ENCODE data around the gene CAMK1D. TPM values are rescaled to one million over a fixed set of nuclear protein-coding genes. Genes with fewer than 3 reads are reported as not detected.

CAMK1D gene
- total RNA-seq, 1 donor from 2014 or later: 7.6 TPM

- Mint-ChIP-seq H3K9me3 (peaks cover 10% of the 10 kb centered on the region), H3K4me3 (no peak overlapping the region), H3K27me3 (ENCODE audit: low read depth) (peaks cover 7% of the 10 kb centered on the region), H3K36me3 (peaks cover 2% of the 10 kb centered on the region), H3K4me1 (no peaks in the 10 kb centered on the region), H3K27ac (no peak overlapping the region)
- TF ChIP-seq CTCF (IDR thresholded peaks at IDR 0.05; ENCODE audit: unreplicated experiment): no peak
- no peak for DNase-seq (ENCODE audit: low spot score in 2 of 2, unreplicated experiment in 2 of 2)
Measured at GRCh38 chr10:12550994-12551393, 201.6 kb downstream of the CAMK1D start.

- H3K4me1 Mint-ChIP-seq: no peaks in the 10 kb centered on the region
- TF ChIP-seq CTCF (IDR thresholded peaks at IDR 0.05; ENCODE audit: unreplicated experiment): no peak
- H3K27me3 Mint-ChIP-seq (ENCODE audit: low read depth): peaks cover 25% of the 10 kb centered on the region
- no peak for DNase-seq (ENCODE audit: low spot score in 2 of 2, unreplicated experiment in 2 of 2)
- no peak overlapping the region for H3K27ac Mint-ChIP-seq
- H3K9me3 Mint-ChIP-seq: no peaks in the 10 kb centered on the region
- no peaks in the 10 kb centered on the region for H3K36me3 Mint-ChIP-seq
- H3K4me3 Mint-ChIP-seq: no peak overlapping the region
Measured at GRCh38 chr10:12556039-12556438, 206.7 kb downstream of the CAMK1D start.

- Mint-ChIP-seq H3K4me1 (no peaks in the 10 kb centered on the region), H3K27me3 (ENCODE audit: low read depth) (peaks cover 41% of the 10 kb centered on the region), H3K9me3 (no peaks in the 10 kb centered on the region), H3K4me3 (no peak overlapping the region), H3K36me3 (no peaks in the 10 kb centered on the region), H3K27ac (no peak overlapping the region)
- TF ChIP-seq CTCF (IDR thresholded peaks at IDR 0.05; ENCODE audit: unreplicated experiment): no peak
- no peak for DNase-seq (ENCODE audit: low spot score in 2 of 2, unreplicated experiment in 2 of 2)
Measured at GRCh38 chr10:12559578-12560178, 210.3 kb downstream of the CAMK1D start.

GRCh38 chr10:12561307-12561706 lies 212.0 kb downstream of the CAMK1D start:
- H3K27me3 Mint-ChIP-seq (ENCODE audit: low read depth): peaks cover 41% of the 10 kb centered on the region
- H3K27ac Mint-ChIP-seq: no peak overlapping the region
- H3K9me3 Mint-ChIP-seq: no peaks in the 10 kb centered on the region
- TF ChIP-seq CTCF (IDR thresholded peaks at IDR 0.05; ENCODE audit: unreplicated experiment): no peak
- H3K4me1 Mint-ChIP-seq: no peaks in the 10 kb centered on the region
- no peak overlapping the region for H3K4me3 Mint-ChIP-seq
- DNase-seq (ENCODE audit: low spot score in 2 of 2, unreplicated experiment in 2 of 2): no peak
- H3K36me3 Mint-ChIP-seq: no peaks in the 10 kb centered on the region

GRCh38 chr10:12561720-12562119 lies 212.4 kb downstream of the CAMK1D start:
- Mint-ChIP-seq H3K9me3 (no peaks in the 10 kb centered on the region), H3K4me3 (no peak overlapping the region), H3K36me3 (no peaks in the 10 kb centered on the region), H3K27me3 (ENCODE audit: low read depth) (peaks cover 41% of the 10 kb centered on the region), H3K4me1 (no peaks in the 10 kb centered on the region), H3K27ac (no peak overlapping the region)
- DNase-seq (ENCODE audit: low spot score in 2 of 2, unreplicated experiment in 2 of 2): no peak
- no peak for TF ChIP-seq CTCF (IDR thresholded peaks at IDR 0.05; ENCODE audit: unreplicated experiment)

- Mint-ChIP-seq H3K4me3 (no peak overlapping the region), H3K27me3 (ENCODE audit: low read depth) (peaks cover 31% of the 10 kb centered on the region), H3K36me3 (no peaks in the 10 kb centered on the region), H3K4me1 (no peaks in the 10 kb centered on the region), H3K27ac (no peak overlapping the region), H3K9me3 (no peaks in the 10 kb centered on the region)
- no peak for DNase-seq (ENCODE audit: low spot score in 2 of 2, unreplicated experiment in 2 of 2)
- no peak for TF ChIP-seq CTCF (IDR thresholded peaks at IDR 0.05; ENCODE audit: unreplicated experiment)
Measured at GRCh38 chr10:12563489-12563888, 214.1 kb downstream of the CAMK1D start.

All from mesothelial cell of epicardium (in vitro differentiated cells).